KMS-11 (cell line): ENCODE results near the gene TBC1D2.

ENCODE experiments used
- H2AFZ ChIP-seq: fragments of 200-600 bp; sonication (generic); 2 replicates; pipeline ENCODE4 v1.6.1; 2016; ENCODE audit warnings: antibody characterized with exemption, mixed run types, low read depth
- H3K27ac ChIP-seq: fragments of 200-600 bp; sonication (generic); 2 replicates; pipeline ENCODE4 v1.6.1; 2016; ENCODE audit warnings: mild to moderate bottlenecking, mixed run types
- H3K27me3 ChIP-seq: fragments of 200-600 bp; sonication (generic); 2 replicates; pipeline ENCODE4 v1.6.1; 2017; ENCODE audit warnings: mild to moderate bottlenecking, low read depth, mixed run types, moderate library complexity; ENCODE audit not compliant: insufficient read depth
- H3K36me3 ChIP-seq: fragments of 200-600 bp; sonication (generic); 2 replicates; pipeline ENCODE4 v1.6.1; 2017; ENCODE audit warnings: mild to moderate bottlenecking, mixed run types; ENCODE audit not compliant: insufficient read depth
- H3K4me1 ChIP-seq: fragments of 200-600 bp; sonication (generic); 2 replicates; pipeline ENCODE4 v1.6.1; 2016; ENCODE audit warnings: mild to moderate bottlenecking, low read depth, mixed run types; ENCODE audit not compliant: poor library complexity, severe bottlenecking
- H3K4me2 ChIP-seq: fragments of 200-600 bp; sonication (generic); 2 replicates; pipeline ENCODE4 v1.7.0; 2016; ENCODE audit warnings: mild to moderate bottlenecking, mixed run types
- H3K4me3 ChIP-seq: fragments of 200-600 bp; sonication (generic); IDR thresholded peaks from 2 replicates; pipeline ENCODE4 v1.6.1; 2017; ENCODE audit warnings: low read depth, low read length, mixed read lengths; ENCODE audit not compliant: insufficient read depth
- H3K79me2 ChIP-seq: fragments of 200-600 bp; sonication (generic); 2 replicates; pipeline ENCODE4 v1.6.1; 2016; ENCODE audit warnings: low read depth, mixed run types; ENCODE audit not compliant: insufficient read depth
- H3K9ac ChIP-seq: fragments of 200-600 bp; sonication (generic); 2 replicates; pipeline ENCODE4 v1.6.1; 2016; ENCODE audit warnings: mild to moderate bottlenecking, mixed run types
- H4K20me1 ChIP-seq: fragments of 200-600 bp; sonication (generic); 2 replicates; pipeline ENCODE4 v1.6.1; 2016; ENCODE audit warnings: mild to moderate bottlenecking, mixed run types; ENCODE audit not compliant: insufficient read depth
- TF ChIP-seq, protein P1 (sequence below): fragments of 200-600 bp; sonication (generic); conservative IDR thresholded peaks from 2 replicates; pipeline ENCODE4 v1.6.1; 2017; ENCODE audit warnings: low read depth, mild to moderate bottlenecking, antibody characterized with exemption, low read length, moderate library complexity, mixed read lengths

The TBC1D2 gene

DNA sequence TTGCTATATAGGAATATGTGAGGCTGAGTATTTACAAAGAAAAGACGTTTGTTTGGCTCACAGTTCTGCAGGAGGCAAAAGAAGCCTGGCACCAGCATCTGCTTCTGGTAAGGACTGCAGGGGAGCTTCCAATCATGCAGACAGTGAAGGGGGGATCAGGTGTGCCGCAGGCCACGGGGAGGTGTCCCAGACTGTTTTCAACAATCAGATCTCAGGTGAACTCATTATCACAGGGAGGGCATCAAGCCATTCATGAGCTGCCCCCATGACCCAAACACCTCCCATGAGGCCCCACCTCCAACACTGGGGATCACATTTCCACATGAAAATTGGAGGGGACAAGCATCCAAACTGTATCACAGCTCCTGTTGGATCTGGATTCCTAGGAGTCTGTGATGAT is 106.0 kb downstream of the TBC1D2 start:
- TF ChIP-seq, protein P1, sequence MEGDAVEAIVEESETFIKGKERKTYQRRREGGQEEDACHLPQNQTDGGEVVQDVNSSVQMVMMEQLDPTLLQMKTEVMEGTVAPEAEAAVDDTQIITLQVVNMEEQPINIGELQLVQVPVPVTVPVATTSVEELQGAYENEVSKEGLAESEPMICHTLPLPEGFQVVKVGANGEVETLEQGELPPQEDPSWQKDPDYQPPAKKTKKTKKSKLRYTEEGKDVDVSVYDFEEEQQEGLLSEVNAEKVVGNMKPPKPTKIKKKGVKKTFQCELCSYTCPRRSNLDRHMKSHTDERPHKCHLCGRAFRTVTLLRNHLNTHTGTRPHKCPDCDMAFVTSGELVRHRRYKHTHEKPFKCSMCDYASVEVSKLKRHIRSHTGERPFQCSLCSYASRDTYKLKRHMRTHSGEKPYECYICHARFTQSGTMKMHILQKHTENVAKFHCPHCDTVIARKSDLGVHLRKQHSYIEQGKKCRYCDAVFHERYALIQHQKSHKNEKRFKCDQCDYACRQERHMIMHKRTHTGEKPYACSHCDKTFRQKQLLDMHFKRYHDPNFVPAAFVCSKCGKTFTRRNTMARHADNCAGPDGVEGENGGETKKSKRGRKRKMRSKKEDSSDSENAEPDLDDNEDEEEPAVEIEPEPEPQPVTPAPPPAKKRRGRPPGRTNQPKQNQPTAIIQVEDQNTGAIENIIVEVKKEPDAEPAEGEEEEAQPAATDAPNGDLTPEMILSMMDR: no peak
- no peak overlapping the region for H3K4me3 ChIP-seq
- no peak overlapping the region for H3K27ac ChIP-seq
- no peaks in the 10 kb centered on the region for H4K20me1 ChIP-seq
- peaks cover 45% of the 10 kb centered on the region for H3K4me1 ChIP-seq
- H2AFZ ChIP-seq: no peak overlapping the region
- H3K9ac ChIP-seq: no peak overlapping the region
- H3K4me2 ChIP-seq: no peak overlapping the region
- no peaks in the 10 kb centered on the region for H3K79me2 ChIP-seq
- no peaks in the 10 kb centered on the region for H3K36me3 ChIP-seq
- no peaks in the 10 kb centered on the region for H3K27me3 ChIP-seq
